ENCODE measurements around the gene LETM1.

DNA sequence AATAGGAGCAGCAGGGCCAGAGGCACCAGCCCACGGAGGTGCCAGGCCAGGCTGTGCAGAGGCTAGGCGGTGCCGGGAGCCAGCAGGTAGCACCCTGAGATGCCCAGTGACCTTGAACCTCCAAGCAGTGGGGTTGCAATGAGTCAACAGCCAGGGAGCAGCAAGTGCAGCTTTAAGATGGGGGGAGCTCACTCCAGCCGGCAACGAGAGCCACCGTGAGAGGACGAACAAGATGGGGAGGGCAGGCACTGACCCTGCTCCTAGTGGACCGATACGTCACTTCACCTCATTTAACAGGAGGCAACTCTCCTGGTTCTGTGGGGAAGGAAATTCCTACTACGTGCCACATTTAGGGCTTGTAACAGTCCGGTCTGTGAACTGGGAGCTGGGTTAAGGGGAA lies 4.8 kb downstream of the LETM1 start:
- TF ChIP-seq CTCF (conservative IDR thresholded peaks at IDR 0.05 in 1 of 2, IDR thresholded peaks at IDR 0.05 in 1 of 2; ENCODE audit: low read depth in 1 of 2, low read length in 2 of 2): no peak
- TF ChIP-seq EZH2 (IDR thresholded peaks at IDR 0.05; ENCODE audit: low read length, missing control alignments): no peak

All from fibroblast of lung (primary cell).